GM15510 (cell line): ENCODE results near the gene TENT5C.
A peak's percentile ranks its signal among the peaks of the same experiment; 100 is the strongest.

ENCODE experiments used
- POLR2A ChIP-seq: IDR thresholded peaks from 3 replicates; pipeline ENCODE4 v1.6.1; 2011; ENCODE audit warnings: borderline replicate concordance; ENCODE audit not compliant: insufficient read length; ENCODE audit errors: extremely low read depth

The TENT5C gene

DNA sequence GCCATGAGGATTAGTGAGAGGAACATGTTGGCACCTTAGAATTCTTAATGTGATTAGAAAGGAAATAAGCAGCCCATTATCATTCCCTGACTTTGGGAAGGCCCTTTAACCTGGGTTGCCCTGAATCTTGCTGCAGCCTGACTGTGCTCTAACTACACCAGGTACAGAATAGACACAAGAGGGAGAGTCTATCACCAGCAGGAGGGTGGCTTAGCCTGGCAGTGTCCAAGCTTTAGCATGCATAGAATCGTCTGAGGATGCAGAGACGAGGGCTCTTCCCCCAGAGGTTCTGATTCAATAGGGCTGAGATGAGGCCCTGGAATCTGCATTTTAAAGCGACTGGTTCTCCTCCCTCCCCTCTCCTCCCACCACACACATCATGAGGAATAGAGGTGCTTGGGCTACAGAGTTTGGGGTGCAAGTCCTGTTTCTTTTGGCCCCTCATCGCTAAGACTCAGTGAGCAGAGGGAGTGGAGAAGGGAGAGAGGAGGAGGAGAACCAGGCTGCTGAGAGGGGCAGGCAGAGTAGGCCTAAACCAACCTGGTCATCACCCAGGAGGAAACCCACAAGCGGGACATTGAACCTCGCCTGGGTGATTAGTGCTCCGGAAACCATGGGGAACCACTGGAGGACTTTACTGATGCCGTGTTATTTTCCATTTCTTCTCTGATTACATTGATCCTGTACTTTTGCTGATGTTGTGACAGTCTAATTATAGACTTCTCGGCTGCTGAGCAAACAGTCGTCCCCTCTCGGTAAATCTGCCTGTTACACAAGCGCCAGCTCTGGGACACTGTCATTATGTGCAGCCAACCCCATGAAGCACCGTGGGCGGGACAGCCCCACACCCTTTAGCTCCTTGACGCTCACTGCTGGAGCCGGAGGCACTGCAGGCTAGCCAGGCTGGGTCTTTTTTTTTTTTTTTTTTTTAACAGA is 6.3 kb upstream of the TENT5C start:
- TF ChIP-seq POLR2A = no peak

DNA sequence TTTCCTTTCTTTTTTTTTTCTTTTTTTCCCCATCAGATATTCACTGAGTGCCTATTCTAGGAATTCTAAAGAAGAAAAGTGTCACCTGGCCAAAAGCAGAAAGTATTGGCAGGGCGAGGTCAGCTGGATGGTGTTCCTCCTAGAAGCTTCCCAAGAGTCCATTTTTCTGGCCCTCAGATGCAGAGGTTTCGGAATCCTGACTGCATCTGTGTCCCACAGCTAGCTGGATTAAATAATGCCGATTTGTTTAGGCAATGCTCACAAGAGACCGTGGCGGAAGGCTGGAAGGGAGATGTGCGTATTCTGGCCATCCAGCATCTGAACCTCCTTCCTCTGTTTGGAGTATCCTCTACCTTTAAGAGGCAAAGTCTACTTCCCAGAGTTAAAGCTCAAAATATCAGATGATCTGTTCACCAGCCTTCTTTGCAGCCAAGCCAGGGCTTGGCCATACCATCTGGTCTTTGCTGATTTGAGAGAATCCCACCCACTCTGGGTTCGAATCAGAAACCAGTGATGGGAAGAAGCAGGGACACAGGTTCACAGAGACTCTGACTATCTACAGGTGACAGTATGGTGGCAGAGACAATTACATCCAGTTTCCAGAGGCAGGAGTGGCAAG is 5.4 kb upstream of the TENT5C start:
- TF ChIP-seq POLR2A = no peak

DNA sequence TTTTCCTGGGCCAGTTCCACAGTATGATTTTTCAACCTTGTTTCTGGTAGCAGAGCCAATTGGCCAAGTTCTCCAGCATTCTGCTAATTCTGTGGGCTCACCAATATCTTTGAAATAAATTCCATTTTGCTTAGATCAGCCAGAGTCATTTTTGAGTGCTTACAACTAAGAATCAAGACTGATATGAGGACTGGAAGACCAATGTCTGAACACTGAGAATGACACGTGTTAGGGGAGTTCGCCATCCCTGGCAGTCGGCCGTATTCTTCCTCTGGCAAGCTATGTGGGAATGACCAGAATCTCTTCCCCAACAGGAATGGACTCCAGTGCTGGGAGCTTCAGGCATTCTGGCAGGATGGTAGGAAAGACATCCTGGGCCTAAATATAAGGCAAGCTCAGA is 4.9 kb upstream of the TENT5C start:
- TF ChIP-seq POLR2A = no peak

DNA sequence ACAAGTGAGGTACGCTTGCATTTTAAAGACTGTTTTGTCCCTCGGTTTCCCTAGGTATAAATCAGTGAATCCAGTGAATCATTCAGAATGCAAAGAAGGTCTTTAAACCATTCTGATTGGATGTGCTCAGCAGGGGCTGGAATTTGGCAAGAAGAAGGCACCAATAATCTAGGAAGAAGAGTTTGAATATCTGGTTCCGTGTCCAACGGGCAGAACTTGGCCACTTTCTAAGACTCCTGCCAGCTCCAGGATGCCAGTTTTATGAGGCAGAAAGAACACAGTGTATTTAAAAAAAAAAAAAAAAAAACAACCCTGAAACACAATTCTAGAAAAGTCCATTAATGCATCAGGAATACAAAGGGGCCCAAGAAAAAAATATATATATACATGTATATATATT is 3.0 kb upstream of the TENT5C start:
- no peak for TF ChIP-seq POLR2A

DNA sequence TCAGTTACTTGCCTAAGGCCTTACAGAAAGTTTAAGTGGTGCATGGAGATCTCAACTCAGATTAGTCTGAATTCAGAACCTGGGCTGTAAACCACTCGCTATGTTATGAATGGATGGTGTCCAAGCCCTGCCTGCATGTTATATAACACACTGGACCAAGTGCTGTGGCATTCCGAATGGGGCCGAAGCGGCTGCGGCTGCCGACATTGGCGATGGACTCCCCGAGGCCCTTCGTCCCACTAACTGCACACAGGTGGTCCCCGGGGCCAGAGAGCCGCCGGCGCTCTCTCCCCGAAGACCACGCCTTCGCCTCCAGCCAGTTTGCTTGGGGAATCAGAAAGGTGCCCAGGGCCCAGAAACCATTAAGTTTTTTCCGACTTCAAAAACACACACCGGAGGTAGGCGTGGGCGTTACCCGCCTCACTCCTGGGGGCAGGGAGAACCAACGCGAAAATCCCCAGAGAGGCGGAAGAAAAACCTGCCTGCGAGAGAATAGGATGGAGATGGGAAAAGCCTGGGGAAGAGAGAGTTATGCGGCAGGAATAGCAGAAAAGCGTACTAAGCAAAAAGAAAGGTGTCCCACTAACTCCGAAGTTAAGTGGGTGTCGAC is 579 bp upstream of the TENT5C start:
- TF ChIP-seq POLR2A = no peak

DNA sequence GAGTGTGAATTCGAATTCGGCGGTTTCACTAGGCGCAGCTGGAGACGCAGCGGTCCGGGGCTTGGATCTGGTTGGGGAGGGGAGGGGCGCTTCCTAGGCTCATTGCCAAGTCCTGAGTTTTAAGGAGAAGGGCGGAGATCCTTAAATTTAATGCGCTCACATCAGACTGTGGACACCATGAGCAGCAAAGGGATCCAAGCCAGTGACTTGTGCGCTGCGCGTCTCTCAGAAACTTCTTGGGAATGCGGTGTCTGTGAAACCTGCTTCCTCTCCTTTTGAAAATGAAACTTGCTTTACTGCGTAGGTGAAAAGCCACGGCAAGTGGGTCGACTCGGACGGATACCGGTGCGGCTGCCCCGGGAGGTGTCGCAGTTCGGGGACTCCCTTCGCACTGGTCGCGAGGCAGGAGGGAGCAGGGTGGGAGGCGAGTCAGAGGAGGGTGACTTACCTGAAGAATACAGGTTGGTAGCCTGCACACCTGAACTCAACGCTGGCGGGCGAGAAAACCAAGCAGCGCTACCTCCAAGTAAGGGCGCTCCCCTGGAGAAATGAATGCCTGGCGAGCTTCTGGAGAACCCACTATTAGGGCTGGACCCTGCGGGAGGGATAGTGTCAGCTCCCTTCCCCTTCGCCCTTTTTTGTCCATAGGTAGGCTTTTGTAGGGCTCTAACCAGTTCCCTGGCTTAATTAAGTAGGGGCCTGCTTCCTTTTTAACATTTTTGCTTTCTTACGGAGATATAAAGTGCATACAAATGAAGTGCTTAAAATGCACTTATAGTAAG is 992 bp downstream of the TENT5C start:
- peak; percentile 18 for TF ChIP-seq POLR2A

DNA sequence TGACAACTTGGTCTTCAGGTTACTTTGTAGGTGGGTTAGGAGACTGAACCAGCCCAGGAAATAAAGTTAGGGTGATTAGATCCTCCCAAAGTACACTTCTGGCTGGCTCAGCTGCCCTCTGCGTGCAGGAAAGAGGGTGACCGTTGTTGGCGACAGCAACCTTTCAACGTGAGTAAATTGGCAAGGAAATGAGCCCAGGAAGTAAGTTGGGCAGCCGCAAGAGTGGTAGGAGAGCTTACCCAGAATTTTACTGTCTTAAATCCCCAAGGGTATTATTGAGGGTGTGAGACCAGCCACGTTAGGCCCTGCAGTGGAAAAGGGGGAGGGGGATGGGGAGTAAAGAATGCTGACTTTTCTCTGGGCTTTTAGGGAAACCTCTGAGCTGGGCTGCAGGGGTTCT is 1.6 kb downstream of the TENT5C start:
- TF ChIP-seq POLR2A = no peak

DNA sequence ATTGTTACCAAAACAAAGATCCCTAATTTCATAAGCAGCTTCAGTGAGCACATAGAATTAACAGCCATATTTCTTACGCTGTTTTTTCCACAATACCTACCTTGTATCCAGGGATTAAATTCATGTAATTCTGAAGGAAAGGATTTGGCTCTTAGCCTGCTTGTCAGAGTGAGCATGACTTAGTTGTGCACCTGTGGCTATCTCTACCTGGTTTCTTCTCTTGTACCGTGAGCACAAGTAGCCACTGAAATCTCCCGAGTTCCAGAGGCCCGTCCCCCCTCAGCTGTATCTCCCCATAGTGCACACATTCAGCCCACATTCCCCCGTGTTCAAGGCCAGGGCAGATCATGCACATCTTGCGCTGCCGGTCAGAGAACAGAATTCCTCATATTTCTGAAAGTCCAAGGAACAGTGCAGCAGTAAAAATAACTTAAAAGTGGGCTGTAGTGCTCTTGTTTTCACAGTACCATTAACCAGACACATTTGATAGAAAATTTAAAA is 2.3 kb downstream of the TENT5C start:
- no peak for TF ChIP-seq POLR2A

DNA sequence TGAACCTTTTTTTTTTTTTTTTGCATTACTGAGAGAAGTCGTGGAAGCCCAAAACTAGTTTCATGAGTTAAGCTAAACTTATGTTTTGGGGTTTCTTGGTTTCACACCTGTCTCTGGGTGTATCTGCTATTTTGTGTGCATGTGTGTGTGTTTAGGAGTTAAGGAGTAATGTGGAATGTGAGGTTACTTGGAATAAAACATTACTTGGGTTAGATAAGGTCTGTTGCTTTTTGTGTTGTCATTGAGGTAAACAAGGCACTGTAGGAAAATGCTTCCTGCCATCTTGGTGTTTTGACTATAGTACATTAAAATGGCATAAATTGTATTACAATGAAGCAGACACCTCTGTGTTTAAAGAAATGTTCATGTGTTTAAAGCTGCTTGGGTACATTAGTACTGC is 2.9 kb downstream of the TENT5C start:
- no peak for TF ChIP-seq POLR2A

DNA sequence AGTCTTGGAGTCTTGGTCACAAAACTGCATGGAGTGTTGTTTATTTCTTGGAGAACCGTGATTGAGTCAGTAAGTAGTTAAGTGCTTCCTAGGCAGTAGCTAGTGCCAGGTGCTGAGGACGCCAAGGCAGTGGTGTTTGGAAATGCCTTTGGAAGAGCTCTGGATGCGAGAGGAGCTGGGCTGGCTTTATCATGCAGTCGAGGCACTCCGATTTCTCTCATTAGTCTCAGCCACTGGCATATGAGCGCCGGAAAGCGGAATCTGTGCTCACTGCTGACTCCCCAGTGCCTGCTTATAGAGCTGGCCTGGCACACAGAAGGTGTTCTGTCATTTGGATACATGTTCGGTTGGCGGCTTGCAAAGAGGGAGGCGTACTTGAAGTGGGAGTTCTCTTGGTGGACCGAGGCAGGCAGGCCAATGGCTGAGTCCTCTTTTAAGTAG is 3.6 kb downstream of the TENT5C start:
- no peak for TF ChIP-seq POLR2A

DNA sequence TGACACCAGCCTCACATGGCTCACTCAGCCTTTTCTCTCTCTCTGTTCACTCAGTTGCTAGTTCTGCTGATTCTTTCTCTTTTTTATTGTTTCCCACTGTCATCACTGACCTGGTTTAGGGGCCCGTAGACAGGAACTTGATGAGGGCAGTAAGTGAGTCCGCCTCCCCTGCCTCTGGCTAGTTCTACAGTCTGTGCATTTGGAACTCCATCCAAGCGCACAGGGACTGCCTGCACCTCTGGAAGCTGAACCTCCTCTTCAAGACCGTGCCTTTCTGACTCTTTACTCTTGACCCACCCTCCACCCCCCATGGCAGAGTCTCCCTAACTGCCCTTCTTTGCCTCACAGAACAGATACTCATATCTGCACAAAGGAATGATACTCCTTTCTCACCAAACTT is 4.2 kb downstream of the TENT5C start:
- TF ChIP-seq POLR2A = no peak

DNA sequence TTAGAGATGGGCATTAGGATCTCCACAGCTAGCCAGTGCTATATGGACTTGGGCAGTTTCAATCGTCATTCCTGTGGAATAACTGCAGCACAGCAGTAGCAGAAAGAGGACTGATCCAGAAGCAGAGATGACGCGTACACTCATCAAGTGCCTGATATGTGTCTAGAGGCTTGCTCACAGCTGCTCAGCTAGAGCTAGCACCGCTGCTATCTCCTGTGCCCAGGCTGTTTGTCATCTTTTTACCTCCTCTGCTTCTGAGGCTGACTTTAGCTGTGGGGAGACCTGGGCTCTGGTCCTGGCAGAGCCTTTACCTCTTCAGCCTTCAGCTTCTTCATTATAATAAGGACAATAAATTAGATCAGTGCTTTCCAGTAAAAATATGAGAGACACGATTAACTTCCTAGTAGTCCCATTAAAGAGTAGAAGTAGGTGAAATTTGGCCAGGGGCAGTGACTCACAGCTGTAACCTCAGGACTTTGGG is 5.3 kb downstream of the TENT5C start:
- TF ChIP-seq POLR2A = no peak

DNA sequence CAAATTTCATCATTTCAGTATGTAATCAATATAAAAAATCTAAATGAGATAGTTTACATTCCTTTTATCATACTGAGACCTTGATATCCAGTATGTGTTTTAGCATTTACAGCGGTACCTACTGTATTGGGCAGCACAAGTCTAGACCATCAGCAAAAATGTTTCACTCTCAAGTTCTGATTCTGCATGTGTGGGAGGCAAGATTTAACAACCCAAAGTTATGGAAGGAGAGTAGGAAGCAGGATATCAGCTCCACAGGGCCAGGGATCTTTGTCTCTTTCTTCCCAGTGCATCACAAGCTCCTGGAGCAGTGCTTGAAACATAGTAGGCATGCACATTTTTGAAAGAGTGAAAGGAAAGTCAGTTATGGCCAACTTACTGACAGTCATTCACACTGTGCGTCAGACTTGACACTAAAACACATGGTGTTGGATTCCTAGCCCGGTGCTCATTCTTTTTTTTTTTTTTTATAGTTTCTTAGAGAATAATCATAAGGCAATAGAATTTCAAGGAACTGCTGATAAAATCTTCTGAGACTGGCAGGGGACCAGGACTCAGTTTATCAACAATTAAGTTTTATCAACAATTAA is 6.1 kb downstream of the TENT5C start:
- no peak for TF ChIP-seq POLR2A

DNA sequence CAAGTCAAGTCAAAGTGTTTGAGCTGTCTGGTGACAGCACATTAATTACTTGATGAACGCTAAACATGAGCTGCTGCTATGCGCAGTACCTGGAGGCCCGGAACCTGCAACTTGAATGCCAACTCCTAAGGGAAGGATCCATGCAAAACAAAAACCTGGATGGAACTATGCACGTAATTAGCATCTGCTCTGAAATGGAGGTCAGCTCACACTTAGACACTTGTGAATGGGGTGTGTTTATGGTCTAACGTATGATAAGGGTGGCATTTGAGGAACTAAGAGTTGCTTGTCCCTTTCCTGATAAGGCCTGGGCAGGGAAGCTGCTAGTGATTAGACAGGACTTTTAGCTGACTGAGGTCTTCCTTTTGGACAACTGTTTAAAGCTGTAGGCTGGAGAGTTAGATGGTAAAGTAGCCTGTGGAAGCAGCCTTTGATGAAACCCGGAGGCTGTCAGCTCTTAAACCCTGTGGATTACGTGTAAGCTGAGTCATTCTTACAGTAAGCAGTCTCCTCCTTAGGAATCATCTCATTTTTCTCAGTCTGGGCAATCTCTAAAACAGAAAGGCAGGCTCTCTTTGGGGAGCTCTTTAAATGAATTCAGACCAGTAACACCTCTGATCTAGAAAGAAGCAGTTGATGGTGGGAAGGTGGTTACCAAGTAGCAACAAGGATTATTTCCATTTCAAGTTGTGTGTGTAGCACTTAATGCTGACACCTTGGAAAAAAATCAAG is 6.8 kb downstream of the TENT5C start:
- TF ChIP-seq POLR2A = no peak

DNA sequence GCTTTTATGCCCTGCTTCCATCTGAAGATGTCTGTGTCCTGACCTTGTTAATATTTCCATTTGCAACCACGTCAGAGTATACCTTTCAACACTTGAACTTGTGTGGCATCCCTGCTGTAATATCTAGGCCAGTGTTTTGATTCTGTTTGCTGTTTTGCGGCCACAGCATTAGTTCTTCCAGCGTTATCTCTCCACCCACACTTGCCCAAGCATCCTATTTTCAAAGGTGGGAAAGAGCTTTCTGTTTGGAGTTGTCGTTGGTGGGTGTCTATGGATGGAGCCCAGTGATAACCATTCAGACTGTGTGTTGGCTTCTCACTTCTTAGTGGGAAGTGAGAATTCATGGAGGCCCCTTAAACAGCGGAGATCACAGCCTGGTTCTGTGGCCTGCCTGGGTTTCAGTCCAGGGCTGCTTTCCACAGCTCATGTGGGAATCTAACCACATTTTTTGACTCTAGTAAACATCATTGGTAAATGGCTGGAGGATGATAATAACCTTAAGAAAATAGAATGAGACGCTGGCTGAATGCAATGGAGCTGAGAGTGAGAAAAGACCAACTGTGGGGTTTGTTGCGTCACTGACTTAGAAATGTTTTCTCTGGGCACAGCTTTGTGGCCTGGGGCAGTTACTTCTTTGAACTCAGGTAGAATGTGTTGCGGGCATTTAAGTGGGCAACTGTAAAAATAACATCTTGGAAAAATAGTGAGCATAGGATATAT is 7.6 kb downstream of the TENT5C start:
- no peak for TF ChIP-seq POLR2A
